GM19468 (cell line): ENCODE data around the gene CLK3.

Experiments
- ATAC-seq: cut with Tn5 transposase; IDR thresholded peaks from one replicate; pipeline ENCODE4 v1.9.1; 2021; ENCODE audit warnings: mild to moderate bottlenecking, moderate library complexity, moderate number of reproducible peaks; ENCODE audit not compliant: unreplicated experiment; ENCODE audit errors: extremely low read depth

The CLK3 gene

GRCh38 chr15:74599156-74599555 lies 16.5 kb upstream of the CLK3 start:
- ATAC-seq, result no peak

GRCh38 chr15:74603026-74603788 lies 12.4 kb upstream of the CLK3 start:
- ATAC-seq, result no peak

GRCh38 chr15:74603789-74604705 lies 11.6 kb upstream of the CLK3 start:
- no peak for ATAC-seq

GRCh38 chr15:74604983-74605794 lies 10.4 kb upstream of the CLK3 start:
- no peak for ATAC-seq

GRCh38 chr15:74605795-74606150 lies 9.9 kb upstream of the CLK3 start:
- ATAC-seq, result no peak

- no peak for ATAC-seq
These were observed 6.8 kb upstream of the CLK3 start for GRCh38 chr15:74608786-74609185.

- ATAC-seq, result no peak
These were observed 5.7 kb upstream of the CLK3 start for GRCh38 chr15:74609938-74610301.

- no peak for ATAC-seq
These were observed 5.2 kb upstream of the CLK3 start for GRCh38 chr15:74610302-74610951.

GRCh38 chr15:74611341-74611740 lies 4.3 kb upstream of the CLK3 start:
- ATAC-seq, result no peak

- no peak for ATAC-seq
These were observed 3.8 kb upstream of the CLK3 start for GRCh38 chr15:74611834-74612233.

GRCh38 chr15:74612677-74613076 lies 3.0 kb upstream of the CLK3 start:
- no peak for ATAC-seq

GRCh38 chr15:74613089-74613952 lies 2.3 kb upstream of the CLK3 start:
- ATAC-seq, result no peak

GRCh38 chr15:74613953-74614743 lies 1.5 kb upstream of the CLK3 start:
- no peak for ATAC-seq

GRCh38 chr15:74614744-74615507 lies 710 bp upstream of the CLK3 start:
- ATAC-seq, result peak; percentile 32

GRCh38 chr15:74616366-74616939 lies 817 bp downstream of the CLK3 start:
- no peak for ATAC-seq

GRCh38 chr15:74616996-74617395 lies 1.4 kb downstream of the CLK3 start:
- no peak for ATAC-seq

- no peak for ATAC-seq
These were observed 3.4 kb downstream of the CLK3 start for GRCh38 chr15:74618841-74619596.
